Esophagus squamous epithelium (tissue), 4 donors: ENCODE data around the gene NMNAT3.

ENCODE experiments used
- POLR2A ChIP-seq, 4 donors: fragments of 450-650 bp; IDR thresholded peaks; one replicate each; pipeline ENCODE4 v1.6.1; 2017; ENCODE audit warnings: antibody characterized with exemption in 4 of 4, mild to moderate bottlenecking in 4 of 4, moderate library complexity in 3 of 4
- TF ChIP-seq, protein P1 (sequence below), 6 experiments: fragments of 450-650 bp in 4 of 6; fragments of 200-600 bp in 2 of 6; sonication (generic) in 2 of 6; IDR thresholded peaks; one replicate each; pipeline ENCODE4 v1.5.1; 2016 to 2019; ENCODE audit warnings: antibody characterized with exemption in 6 of 6, mild to moderate bottlenecking in 4 of 6, moderate library complexity in 4 of 6

DNA sequence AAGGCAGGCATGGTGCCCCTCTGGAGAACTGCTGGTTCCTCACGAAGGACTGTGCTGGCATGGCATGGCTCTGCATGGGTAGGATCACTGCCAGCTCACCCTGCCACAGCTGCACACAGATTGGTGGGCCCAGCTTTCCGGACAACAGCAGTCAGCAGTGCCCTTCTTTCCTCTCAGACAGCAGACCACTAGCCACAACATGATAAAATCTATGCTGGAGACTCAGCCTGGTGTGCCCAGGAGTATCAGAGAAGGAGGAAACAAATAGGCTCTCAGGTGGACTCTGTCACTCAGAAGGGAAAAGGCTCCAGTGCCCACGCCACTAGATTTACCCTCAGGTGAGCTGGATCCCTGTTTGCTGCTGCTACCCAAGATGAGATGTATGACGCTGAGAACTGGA is 4.9 kb downstream of the NMNAT3 start:
- TF ChIP-seq, protein P1, sequence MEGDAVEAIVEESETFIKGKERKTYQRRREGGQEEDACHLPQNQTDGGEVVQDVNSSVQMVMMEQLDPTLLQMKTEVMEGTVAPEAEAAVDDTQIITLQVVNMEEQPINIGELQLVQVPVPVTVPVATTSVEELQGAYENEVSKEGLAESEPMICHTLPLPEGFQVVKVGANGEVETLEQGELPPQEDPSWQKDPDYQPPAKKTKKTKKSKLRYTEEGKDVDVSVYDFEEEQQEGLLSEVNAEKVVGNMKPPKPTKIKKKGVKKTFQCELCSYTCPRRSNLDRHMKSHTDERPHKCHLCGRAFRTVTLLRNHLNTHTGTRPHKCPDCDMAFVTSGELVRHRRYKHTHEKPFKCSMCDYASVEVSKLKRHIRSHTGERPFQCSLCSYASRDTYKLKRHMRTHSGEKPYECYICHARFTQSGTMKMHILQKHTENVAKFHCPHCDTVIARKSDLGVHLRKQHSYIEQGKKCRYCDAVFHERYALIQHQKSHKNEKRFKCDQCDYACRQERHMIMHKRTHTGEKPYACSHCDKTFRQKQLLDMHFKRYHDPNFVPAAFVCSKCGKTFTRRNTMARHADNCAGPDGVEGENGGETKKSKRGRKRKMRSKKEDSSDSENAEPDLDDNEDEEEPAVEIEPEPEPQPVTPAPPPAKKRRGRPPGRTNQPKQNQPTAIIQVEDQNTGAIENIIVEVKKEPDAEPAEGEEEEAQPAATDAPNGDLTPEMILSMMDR (IDR thresholded peaks at IDR 0.05): no peak
- TF ChIP-seq POLR2A (IDR thresholded peaks at IDR 0.05): no peak
